Spleen (tissue), 7 donors: ENCODE data around the gene FBXO34.

Experiments used
- POLR2A ChIP-seq, 3 donors: fragments of 450-650 bp; IDR thresholded peaks; one replicate each; pipeline ENCODE4 v1.5.1; 2017; ENCODE audit warnings: antibody characterized with exemption in 3 of 3, mild to moderate bottlenecking in 1 of 3
- POLR2AphosphoS5 ChIP-seq, 3 donors: sonication (generic); formaldehyde crosslinking; IDR thresholded peaks; one replicate each; pipeline ENCODE4 v1.5.1; 2017; ENCODE audit warnings: antibody characterized with exemption in 3 of 3
- TF ChIP-seq, protein P1 (sequence below), 11 experiments: fragments of 200-600 bp in 7 of 11; fragments of 450-650 bp in 4 of 11; sonication (generic) in 4 of 11; IDR thresholded peaks in 8 of 11; conservative IDR thresholded peaks in 3 of 11; 1 replicate in 7 of 11; 2 replicates in 4 of 11; pipeline versions ENCODE4 v1.4.0 to v1.8.0; 2016 to 2021; ENCODE audit warnings: antibody characterized with exemption in 11 of 11, inconsistent platforms in 4 of 11, mild to moderate bottlenecking in 1 of 11
- donor health status: DM: no; HTN: no; CAD: no; lungs with moderate emphysema.
- donor health status: DM: no; HTN: no; CAD: no.
- donor health status: DM: no; HTN: no; CAD: no.

- TF ChIP-seq POLR2A (IDR thresholded peaks at IDR 0.05) (no peak), POLR2AphosphoS5 (IDR thresholded peaks at IDR 0.05) (no peak)
- TF ChIP-seq, protein P1, sequence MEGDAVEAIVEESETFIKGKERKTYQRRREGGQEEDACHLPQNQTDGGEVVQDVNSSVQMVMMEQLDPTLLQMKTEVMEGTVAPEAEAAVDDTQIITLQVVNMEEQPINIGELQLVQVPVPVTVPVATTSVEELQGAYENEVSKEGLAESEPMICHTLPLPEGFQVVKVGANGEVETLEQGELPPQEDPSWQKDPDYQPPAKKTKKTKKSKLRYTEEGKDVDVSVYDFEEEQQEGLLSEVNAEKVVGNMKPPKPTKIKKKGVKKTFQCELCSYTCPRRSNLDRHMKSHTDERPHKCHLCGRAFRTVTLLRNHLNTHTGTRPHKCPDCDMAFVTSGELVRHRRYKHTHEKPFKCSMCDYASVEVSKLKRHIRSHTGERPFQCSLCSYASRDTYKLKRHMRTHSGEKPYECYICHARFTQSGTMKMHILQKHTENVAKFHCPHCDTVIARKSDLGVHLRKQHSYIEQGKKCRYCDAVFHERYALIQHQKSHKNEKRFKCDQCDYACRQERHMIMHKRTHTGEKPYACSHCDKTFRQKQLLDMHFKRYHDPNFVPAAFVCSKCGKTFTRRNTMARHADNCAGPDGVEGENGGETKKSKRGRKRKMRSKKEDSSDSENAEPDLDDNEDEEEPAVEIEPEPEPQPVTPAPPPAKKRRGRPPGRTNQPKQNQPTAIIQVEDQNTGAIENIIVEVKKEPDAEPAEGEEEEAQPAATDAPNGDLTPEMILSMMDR (IDR thresholded peaks at IDR 0.05 in 8 of 11, conservative IDR thresholded peaks at IDR 0.05 in 3 of 11) = no peak
Measured at GRCh38 chr14:55248411-55248810, 22.8 kb upstream of the FBXO34 start.
